Left ventricle myocardium inferior (tissue), 1 donor: ENCODE data around the gene AFF1. TPM values are rescaled to one million over a fixed set of nuclear protein-coding genes. Genes with fewer than 3 reads are reported as not detected.
"Not testable (repeated sequence)": the region's sequence is repeated elsewhere in the genome, so short reads cannot be mapped to it uniquely, and the experiment has no call there.

Experiments
- DNase-seq: peaks from one replicate; pipeline ENCODE4 v3.0.0-alpha.2; 2020
- H3K27ac ChIP-seq: fragments of 200-600 bp; replicated peaks from 2 replicates; pipeline ENCODE4 v1.8.0; 2021
- H3K27me3 ChIP-seq: fragments of 200-600 bp; 2 replicates; pipeline ENCODE4 v1.8.0; 2021; ENCODE audit warnings: low read depth
- H3K36me3 ChIP-seq: fragments of 200-600 bp; 2 replicates; pipeline ENCODE4 v1.8.0; 2021
- H3K4me1 ChIP-seq: fragments of 200-600 bp; 2 replicates; pipeline ENCODE4 v1.8.0; 2021
- H3K4me3 ChIP-seq: fragments of 200-600 bp; 2 replicates; pipeline ENCODE4 v1.8.0; 2021; ENCODE audit warnings: mild to moderate bottlenecking, moderate library complexity
- H3K9me3 ChIP-seq: fragments of 200-600 bp; replicated peaks from 2 replicates; pipeline ENCODE4 v1.8.0; 2021
- CTCF ChIP-seq: fragments of 200-600 bp; IDR thresholded peaks from 2 replicates; pipeline ENCODE4 v1.8.0; 2021; ENCODE audit warnings: antibody characterized with exemption, mild to moderate bottlenecking, borderline replicate concordance
- intact Hi-C: fragments of 100-400 bp; cut with micrococcal nuclease; formaldehyde crosslinking; loops from one replicate; pipeline ENCODE4 v1.11.0; 2022
- total RNA-seq: library from RNA; stranded (reverse); fragmentation: NEBNext Ultra II Directional; extraction: Animal tissue kit (Norgen Biotek cat#: 25700); gene quantifications from one replicate; pipeline ENCODE4 v1.2.1, GENCODE V29; 2021
- donor health status: DM: no; HTN: yes; CAD: no; lungs with severe emphysema.

AFF1 gene
- total RNA-seq, 1 donor from 2014 or later: 67.9 TPM

- Histone ChIP-seq H3K4me1 (peaks cover 13% of the 10 kb centered on the region), H3K36me3 (peaks cover 8% of the 10 kb centered on the region), H3K9me3 (no peaks in the 10 kb centered on the region), H3K27ac (no peak overlapping the region), H3K27me3 (no peaks in the 10 kb centered on the region), H3K4me3 (no peak overlapping the region)
- DNase-seq: no peak
- intact Hi-C loops: no loop called here
- no peak for TF ChIP-seq CTCF
These were observed 43.9 kb downstream of the AFF1 start for GRCh38 chr4:86978709-86979108.

- Histone ChIP-seq H3K27me3 (no peaks in the 10 kb centered on the region), H3K9me3 (no peaks in the 10 kb centered on the region), H3K27ac (no peak overlapping the region), H3K4me1 (peaks cover 6% of the 10 kb centered on the region), H3K36me3 (peaks cover 8% of the 10 kb centered on the region), H3K4me3 (no peak overlapping the region)
- TF ChIP-seq CTCF: no peak
- DNase-seq: no peak
- intact Hi-C loops: no loop called here
These were observed 45.4 kb downstream of the AFF1 start for GRCh38 chr4:86980230-86980629.

GRCh38 chr4:86981789-86982188 is 47.0 kb downstream of the AFF1 start:
- peaks cover 6% of the 10 kb centered on the region for H3K4me1 ChIP-seq
- H3K36me3 ChIP-seq: peaks cover 8% of the 10 kb centered on the region
- H3K4me3 ChIP-seq: no peak overlapping the region
- H3K9me3 ChIP-seq: no peaks in the 10 kb centered on the region
- no peaks in the 10 kb centered on the region for H3K27me3 ChIP-seq
- intact Hi-C loops: no loop called here
- no peak for DNase-seq
- TF ChIP-seq CTCF: no peak
- no peak overlapping the region for H3K27ac ChIP-seq

- not testable (repeated sequence) for DNase-seq
These were observed 51.0 kb downstream of the AFF1 start for GRCh38 chr4:86985852-86986251.

GRCh38 chr4:86989658-86990057 is 54.8 kb downstream of the AFF1 start:
- H3K27me3 ChIP-seq, H3K9me3 ChIP-seq, H3K4me3 ChIP-seq, intact Hi-C loops, H3K36me3 ChIP-seq, DNase-seq, H3K27ac ChIP-seq: not testable (repeated sequence)
- peaks cover 20% of the 10 kb centered on the region for H3K4me1 ChIP-seq

More at GRCh38 chr4:86985852-86986251, 51.0 kb downstream of the AFF1 start:
- H3K4me3 ChIP-seq, intact Hi-C loops, H3K4me1 ChIP-seq, H3K9me3 ChIP-seq, H3K27ac ChIP-seq, H3K27me3 ChIP-seq: not testable (repeated sequence)
- H3K36me3 ChIP-seq: peaks cover 13% of the 10 kb centered on the region

GRCh38 chr4:86990510-86990909 is 55.7 kb downstream of the AFF1 start:
- Histone ChIP-seq H3K9me3 (no peaks in the 10 kb centered on the region), H3K4me1 (peaks cover 22% of the 10 kb centered on the region), H3K27me3 (no peaks in the 10 kb centered on the region), H3K4me3 (no peak overlapping the region), H3K36me3 (peaks cover 5% of the 10 kb centered on the region), H3K27ac (no peak overlapping the region)
- DNase-seq: no peak
- no peak for TF ChIP-seq CTCF
- intact Hi-C loops: no loop called here

- Histone ChIP-seq H3K4me1 (peaks cover 22% of the 10 kb centered on the region), H3K27ac (no peak overlapping the region), H3K36me3 (peaks cover 5% of the 10 kb centered on the region), H3K4me3 (no peak overlapping the region), H3K27me3 (no peaks in the 10 kb centered on the region), H3K9me3 (no peaks in the 10 kb centered on the region)
- DNase-seq: no peak
- intact Hi-C loops: no loop called here
- TF ChIP-seq CTCF: no peak
These were observed 57.2 kb downstream of the AFF1 start for GRCh38 chr4:86991994-86992393.
